ENCODE results near the gene RNASE1. TPM values are rescaled to one million over a fixed set of nuclear protein-coding genes. Genes with fewer than 3 reads are reported as not detected.

The RNASE1 gene
- total RNA-seq, 6 experiments from 2014 or later, result not detected

DNA sequence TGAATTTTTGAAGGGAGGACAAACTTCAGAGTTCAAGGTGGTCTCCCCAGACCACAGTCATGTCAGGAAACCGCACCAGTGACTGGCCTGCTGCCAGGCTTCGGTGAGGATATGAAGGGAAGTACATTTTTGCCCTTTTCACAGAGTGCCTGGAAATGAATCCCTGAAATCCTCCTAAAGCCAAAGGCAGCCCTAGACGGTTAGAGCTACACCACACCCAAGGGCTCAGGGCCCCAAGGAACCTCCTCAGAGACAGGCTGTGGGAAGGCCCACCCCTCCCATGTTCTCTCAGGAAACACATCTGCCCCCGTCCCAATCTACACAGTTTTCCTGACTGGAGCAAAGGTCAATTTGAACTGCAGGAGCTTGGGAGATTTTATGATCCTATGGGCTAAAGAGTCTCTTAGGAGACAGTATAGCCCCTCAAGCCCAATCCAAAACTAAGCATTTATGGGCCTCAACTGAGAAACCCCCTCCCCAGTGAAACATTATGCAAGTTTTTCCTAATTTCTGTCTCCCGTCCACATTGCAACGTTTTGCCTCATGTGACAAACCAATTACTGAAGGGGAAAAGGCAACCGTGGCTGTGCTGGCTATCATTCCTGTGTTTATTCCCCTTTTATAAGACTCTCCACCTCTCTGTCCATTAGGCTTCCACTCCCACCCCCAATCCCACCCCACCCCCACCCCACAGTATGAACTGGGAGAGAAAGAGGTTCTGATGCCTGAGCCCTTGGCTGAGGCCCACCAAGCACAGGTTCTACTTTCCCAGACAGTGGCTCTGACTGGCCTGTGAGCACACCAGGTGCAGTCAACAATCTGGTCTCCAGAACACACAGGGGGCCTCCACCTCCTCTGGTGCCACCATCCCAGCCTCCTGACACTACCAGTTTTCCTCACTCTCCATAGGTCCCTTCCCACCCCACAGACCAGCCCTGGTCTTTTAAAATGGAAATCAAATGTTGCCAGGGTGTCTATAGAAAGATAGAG lies 9.6 kb upstream of the RNASE1 start:
- no peaks in the 10 kb centered on the region for H3K4me1 Mint-ChIP-seq (ENCODE audit: low read depth)
- no peak overlapping the region for H3K27ac Mint-ChIP-seq
- no peak for DNase-seq
- no peaks in the 10 kb centered on the region for H3K9me3 Mint-ChIP-seq
- H3K4me3 Mint-ChIP-seq, result no peak overlapping the region
- H3K36me3 Mint-ChIP-seq (ENCODE audit: low read depth), result no peaks in the 10 kb centered on the region
- H3K27me3 Mint-ChIP-seq (ENCODE audit: insufficient read depth), result peaks cover 34% of the 10 kb centered on the region
- TF ChIP-seq CTCF (IDR thresholded peaks at IDR 0.05), result no peak

DNA sequence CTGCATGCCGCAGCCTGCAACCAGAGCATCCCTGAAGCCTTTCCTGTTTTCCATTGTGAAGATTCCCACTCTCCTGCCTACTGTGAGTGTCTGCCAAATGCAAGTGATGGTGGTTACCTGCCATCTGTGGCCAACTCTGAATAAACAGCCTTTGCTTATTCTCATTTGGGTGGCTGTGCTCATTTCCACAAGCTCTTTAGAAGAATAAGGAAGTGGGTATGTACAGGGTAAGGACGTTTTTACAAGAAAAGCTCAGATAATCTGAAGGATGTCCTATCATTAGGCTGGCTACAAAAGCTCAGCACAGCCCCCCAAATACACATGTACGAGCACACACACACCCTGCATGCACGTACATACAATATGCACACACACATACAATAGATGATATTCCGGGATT lies 7.3 kb upstream of the RNASE1 start:
- no peaks in the 10 kb centered on the region for H3K9me3 Mint-ChIP-seq
- H3K4me1 Mint-ChIP-seq (ENCODE audit: low read depth), result no peaks in the 10 kb centered on the region
- no peaks in the 10 kb centered on the region for H3K36me3 Mint-ChIP-seq (ENCODE audit: low read depth)
- no peak for DNase-seq
- H3K27me3 Mint-ChIP-seq (ENCODE audit: insufficient read depth), result peaks cover 26% of the 10 kb centered on the region
- no peak for TF ChIP-seq CTCF (IDR thresholded peaks at IDR 0.05)
- H3K4me3 Mint-ChIP-seq, result no peak overlapping the region
- no peak overlapping the region for H3K27ac Mint-ChIP-seq

GRCh38 chr14:20808162-20808483 lies 5.5 kb upstream of the RNASE1 start:
- H3K27ac Mint-ChIP-seq, result no peak overlapping the region
- no peak overlapping the region for H3K4me3 Mint-ChIP-seq
- H3K4me1 Mint-ChIP-seq (ENCODE audit: low read depth), result no peaks in the 10 kb centered on the region
- no peaks in the 10 kb centered on the region for H3K36me3 Mint-ChIP-seq (ENCODE audit: low read depth)
- no peak for TF ChIP-seq CTCF (IDR thresholded peaks at IDR 0.05)
- DNase-seq, result no peak
- no peaks in the 10 kb centered on the region for H3K9me3 Mint-ChIP-seq
- peaks cover 17% of the 10 kb centered on the region for H3K27me3 Mint-ChIP-seq (ENCODE audit: insufficient read depth)

DNA sequence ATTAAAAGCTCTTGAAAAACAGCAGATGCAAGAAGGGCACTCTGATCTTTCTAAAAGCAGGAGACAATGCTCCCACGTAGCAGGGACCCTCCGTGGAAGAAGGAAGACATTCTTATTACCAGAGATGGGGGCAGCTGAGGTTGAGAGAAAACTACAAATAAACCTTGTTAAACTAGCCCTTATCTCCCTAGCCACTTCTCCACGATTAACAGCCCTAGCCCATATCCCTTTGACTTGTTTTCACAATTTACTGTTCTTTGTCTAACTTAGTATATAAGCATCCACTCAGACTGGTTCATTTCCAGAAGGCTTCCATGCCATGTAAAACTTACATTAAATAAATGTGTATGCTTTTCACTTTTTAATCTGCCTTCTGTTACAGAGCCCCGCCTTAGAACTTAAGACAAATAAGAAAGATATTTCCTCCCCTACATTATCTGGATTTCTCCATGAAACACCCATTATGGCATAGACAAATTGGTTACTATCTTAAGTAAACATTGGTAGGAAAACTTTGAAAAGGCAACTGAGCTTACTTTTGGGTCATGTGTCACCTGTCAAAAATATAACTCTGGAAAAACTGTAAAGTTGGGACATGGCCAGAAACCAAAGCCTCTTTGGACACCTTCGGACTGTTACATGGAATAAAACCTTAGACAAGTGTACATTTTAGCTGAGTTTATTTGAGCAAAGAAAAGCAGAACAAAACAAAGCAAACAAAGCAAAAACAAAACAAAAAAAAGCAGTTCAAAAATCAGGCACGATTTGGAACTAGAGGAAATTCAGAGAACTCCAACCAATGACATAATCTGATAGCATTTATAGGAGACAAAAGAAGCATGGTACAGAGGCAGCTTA lies 4.9 kb upstream of the RNASE1 start:
- Mint-ChIP-seq H3K4me3 (no peak overlapping the region), H3K9me3 (no peaks in the 10 kb centered on the region), H3K27ac (no peak overlapping the region), H3K36me3 (ENCODE audit: low read depth) (no peaks in the 10 kb centered on the region), H3K27me3 (ENCODE audit: insufficient read depth) (peaks cover 16% of the 10 kb centered on the region), H3K4me1 (ENCODE audit: low read depth) (no peaks in the 10 kb centered on the region)
- no peak for DNase-seq
- TF ChIP-seq CTCF (IDR thresholded peaks at IDR 0.05), result no peak

DNA sequence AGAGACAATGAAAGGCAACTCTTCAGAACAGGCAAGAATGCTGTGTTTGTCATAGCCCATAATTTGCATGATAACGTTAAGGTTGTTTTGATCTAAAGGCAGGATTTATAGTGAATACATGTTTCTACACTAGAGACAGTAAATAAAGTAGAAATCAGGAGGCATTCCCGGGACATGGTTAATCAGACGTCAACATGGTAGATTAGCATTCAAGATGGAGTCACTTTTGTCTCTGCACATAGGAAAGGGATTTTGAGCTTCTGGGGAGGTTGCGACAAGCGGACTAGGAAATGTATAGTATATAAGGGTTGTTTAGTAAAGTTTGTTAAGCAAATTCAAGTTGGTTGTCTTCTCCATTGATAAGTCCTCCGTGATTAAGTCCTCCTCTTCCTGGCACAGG lies 2.8 kb upstream of the RNASE1 start:
- Mint-ChIP-seq H3K9me3 (no peaks in the 10 kb centered on the region), H3K36me3 (ENCODE audit: low read depth) (no peaks in the 10 kb centered on the region), H3K27me3 (ENCODE audit: insufficient read depth) (peaks cover 18% of the 10 kb centered on the region), H3K4me1 (ENCODE audit: low read depth) (no peaks in the 10 kb centered on the region), H3K27ac (no peak overlapping the region), H3K4me3 (no peak overlapping the region)
- no peak for DNase-seq
- TF ChIP-seq CTCF (IDR thresholded peaks at IDR 0.05), result no peak

All from HFFc6 (cell line).